IPS-18c (cell line): ENCODE measurements around the gene BCL2L13.

Experiments used
- H3K4me3 ChIP-seq: 2 replicates; pipeline ENCODE4 v1.7.0; 2013; ENCODE audit warnings: low read depth, mild to moderate bottlenecking, low read length, moderate library complexity; ENCODE audit not compliant: insufficient read depth
- H3K9me3 ChIP-seq: one replicate; pipeline ENCODE4 v1.6.1; 2013; ENCODE audit warnings: mild to moderate bottlenecking, low read length, moderate library complexity; ENCODE audit not compliant: control insufficient read depth, insufficient read depth

The BCL2L13 gene

DNA sequence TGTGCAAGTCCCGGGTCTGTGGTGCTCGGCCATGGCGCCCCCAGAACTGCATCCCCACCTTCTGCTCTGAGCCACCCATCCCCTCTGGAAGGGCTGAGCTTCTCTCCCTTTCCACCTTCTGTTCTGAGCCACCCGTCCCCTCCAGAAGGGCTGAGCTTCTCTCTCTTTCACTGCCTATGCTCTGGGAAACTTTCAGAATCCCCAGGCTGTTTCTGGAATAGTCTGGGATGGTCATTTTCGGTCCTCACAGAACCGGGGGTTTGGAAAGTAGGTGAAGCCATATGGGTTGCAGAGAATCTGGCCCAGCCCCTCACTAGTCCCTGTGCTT, 139.1 kb downstream of the BCL2L13 start:
- Histone ChIP-seq H3K9me3 (no peaks in the 10 kb centered on the region), H3K4me3 (no peak overlapping the region)

- H3K4me3 ChIP-seq = no peak overlapping the region
- no peaks in the 10 kb centered on the region for H3K9me3 ChIP-seq
These were observed 139.9 kb downstream of the BCL2L13 start for GRCh38 chr22:17778412-17778976.

DNA sequence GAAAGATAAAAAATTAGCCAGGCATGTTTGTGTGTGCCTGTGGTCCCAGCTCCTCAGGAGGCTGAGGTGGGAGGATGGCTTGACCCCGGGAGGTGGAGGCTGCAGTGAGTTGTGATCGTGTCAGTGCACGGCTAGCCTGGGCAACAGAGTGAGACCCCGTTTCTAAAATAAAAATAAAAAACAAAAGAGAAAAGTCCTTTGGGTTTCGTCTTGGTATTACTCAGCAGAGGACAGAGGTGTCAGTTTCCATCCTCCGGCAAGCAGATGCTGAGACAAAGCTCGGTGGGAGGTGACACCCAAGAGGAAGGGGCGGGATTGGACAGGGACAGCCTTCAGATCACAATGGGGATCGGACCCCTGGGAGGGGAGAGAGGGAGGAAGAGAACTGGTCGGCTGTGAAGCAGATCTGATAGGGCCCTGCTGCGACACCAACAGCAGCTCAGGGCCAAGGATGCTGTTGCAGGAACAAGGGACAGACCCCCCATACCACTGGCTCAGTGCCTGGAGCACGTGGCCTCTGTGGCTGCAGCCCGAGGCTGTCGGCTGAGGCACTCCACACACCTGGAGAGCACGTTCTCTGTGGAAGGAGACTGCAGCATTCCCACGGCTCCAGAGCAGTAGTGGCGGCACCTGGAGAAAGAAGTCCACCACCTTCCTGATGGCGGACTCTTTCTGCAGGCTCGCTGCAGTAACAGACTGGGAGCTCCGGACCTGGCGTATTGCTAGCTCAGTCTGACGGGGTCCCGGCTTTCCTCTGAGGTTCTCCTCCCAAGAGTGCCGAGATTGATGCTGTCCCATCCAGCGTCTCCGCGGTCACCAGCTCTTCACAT, 140.9 kb downstream of the BCL2L13 start:
- H3K9me3 ChIP-seq = no peaks in the 10 kb centered on the region
- H3K4me3 ChIP-seq = no peak overlapping the region

DNA sequence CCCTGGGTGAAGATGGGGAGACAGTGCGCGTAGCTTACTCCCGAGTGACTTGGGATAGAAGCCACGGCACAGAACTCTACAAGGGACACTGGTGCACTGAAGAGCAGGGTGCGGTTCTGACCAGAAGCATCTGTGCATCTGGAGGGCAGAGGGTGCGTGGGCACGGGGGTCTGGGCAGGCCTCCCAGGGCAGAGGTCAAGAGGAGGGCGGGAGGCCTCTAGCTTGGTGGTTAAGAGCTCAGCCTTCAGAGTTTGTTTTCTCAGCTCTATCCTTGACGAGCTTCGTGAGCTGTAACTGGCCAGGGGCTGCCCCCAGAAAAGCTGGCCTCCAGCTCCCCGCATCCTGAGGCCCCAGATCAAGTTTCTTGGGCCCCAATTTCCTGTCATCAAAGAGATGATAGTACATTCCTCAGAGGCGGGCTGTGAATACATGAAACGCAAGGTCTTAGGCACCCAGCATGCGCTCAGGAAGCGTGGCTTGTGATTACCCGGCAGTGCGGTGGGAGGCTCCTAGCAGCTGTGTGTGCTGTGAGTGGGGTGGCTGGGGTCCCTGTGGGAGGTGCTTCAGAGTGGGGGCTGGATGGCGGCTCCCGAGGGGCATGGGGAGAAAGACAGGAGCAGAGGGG, 141.7 kb downstream of the BCL2L13 start:
- Histone ChIP-seq H3K4me3 (no peak overlapping the region), H3K9me3 (no peaks in the 10 kb centered on the region)
